HG03432 (cell line): ENCODE measurements around the gene NALCN.
"Not testable (repeated sequence)": the region's sequence is repeated elsewhere in the genome, so short reads cannot be mapped to it uniquely, and the experiment has no call there.

Experiments
- ATAC-seq: cut with Tn5 transposase; IDR thresholded peaks from one replicate; pipeline ENCODE4 v1.9.1; 2021; ENCODE audit warnings: mild to moderate bottlenecking, moderate library complexity; ENCODE audit not compliant: unreplicated experiment

The NALCN gene

DNA sequence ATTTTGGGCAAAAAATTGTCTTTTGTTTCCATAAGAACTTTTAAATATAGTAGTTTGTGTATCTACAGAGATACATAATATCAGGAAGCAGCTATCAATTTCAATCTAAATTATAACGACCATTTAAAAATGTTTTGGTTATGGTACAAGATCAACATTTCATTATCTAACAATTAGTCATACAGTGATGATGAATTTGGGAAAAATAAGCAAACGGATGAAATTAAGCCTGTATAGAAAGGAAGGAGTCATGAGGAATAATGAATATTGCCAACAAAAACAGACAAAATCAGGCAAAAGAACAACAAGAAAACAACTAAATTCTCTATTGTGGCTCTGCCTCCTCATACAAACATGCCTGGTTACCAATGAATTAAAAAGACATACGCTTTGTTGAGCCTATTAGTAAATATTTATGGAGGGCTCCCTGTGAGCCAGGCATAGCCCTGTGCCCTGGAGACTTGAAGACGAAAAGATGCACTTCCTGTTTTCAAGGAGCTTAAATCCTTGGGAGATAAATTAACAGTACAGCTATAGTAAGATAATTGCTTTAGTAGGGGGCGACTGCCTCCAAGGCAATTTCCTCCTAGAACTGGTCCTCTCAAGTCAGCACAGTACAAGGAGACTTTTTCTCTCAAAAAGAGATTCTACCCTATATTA lies 73.0 kb downstream of the NALCN start:
- no peak for ATAC-seq

DNA sequence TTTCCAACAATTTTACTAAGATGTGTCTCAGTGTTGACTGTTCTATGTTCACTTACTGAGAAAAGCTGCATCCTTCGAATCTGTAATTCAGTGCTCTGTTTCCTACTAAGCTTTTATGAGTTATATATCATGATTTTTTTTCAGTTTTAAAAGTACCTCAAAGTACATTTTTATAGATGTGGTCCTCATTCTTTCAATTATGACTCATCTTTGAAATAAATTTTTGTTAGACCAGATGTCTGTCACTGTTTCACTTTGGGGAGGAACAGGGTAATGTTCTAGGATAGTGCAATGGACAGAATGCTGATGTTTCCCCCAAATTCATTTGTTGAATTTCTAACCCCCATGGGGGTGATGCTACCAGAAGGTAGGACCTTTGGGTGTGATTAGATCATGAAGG lies 74.8 kb downstream of the NALCN start:
- no peak for ATAC-seq

DNA sequence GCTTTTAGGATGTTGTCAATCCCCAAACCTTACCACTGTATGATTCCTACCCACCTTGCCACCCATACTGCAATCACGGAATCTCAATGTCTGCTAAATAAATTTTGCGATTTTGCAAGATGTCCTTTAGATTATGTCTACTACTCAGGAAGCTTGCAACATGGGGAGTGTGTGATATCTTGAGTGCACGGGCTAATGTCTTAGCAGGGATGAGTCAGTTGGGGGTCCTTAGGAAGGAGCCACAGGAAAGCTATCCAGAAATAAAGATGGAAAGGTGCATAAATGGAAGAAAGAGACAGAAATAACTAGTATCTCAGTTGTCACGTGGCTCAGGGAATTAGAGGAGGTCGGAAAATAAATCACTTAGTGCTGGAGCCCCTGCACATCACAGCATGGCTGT lies 77.1 kb downstream of the NALCN start:
- no peak for ATAC-seq

DNA sequence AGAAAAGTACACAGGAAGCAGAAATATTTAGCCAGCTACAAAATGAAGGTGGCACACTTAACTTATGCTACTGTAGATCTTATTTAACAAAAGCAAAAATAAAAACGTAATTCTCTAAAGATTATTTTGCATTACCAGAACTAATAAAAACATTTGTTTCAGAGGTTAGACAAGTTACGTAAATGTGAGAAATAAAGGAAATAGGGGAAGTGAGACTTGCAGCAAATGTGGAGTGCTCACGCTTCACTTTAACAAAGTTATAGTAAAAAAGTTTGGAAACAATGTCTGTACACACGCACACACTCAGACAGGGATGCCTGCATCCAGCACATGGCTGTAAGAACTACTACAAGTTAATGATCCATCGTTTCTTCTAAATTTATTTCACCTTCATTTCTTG lies 83.7 kb downstream of the NALCN start:
- no peak for ATAC-seq

DNA sequence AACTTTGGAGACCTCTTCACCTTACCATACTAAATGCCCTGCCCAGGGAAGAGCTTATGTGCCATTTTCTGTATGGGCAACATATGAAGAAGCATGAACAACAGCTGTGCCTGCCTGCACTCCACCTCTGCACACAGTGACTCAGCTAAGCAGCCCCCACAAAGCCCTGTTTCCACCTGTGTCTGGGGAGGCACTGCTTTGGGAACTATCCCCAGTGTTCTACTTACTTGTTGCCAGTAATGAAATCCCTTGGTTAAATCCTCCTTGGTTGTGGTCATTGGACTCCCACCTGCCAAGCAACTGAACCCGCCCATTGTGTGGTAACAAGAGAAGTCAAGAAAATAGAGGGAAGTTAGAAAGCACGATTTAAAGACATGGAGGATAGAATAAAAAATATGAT lies 84.6 kb downstream of the NALCN start:
- no peak for ATAC-seq

DNA sequence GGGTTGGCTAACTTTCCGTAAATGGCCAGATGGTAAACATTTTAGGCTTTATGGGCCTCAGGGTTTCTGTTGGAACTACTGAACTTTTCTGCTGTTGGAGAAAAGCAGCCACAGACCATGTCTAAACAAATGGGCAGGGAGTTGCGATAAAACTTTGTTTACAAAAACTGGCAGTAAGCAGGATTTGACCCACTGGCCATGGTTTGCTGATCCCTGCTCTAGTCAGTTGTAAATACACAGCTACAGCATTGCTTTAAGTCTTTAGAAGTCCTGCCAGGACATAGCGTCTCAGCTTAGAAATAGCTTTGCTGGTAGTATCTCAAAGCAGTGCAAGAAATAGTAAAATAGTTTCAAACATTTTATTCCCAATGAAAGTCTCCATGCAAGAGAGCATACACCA lies 88.4 kb downstream of the NALCN start:
- ATAC-seq = no peak

DNA sequence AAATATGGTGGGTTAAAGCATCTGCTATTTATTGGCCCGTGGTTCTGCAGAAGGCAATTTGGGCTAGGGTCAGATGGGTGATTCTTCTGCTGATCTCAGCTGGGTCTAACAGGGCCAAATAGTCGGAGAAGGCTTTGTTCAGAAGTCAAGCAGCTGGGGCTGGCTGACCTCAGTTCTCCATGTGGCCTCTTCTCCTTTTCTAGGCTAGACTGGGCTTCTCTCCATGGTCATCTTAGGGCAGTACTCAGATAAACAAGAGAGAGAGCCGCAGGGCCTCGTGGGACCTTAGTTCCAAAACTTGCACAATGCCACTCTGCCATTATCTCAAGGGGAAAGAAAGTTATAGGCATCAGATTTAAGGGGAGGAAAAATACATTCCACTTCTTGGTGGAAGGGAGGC lies 89.6 kb downstream of the NALCN start:
- ATAC-seq = no peak

DNA sequence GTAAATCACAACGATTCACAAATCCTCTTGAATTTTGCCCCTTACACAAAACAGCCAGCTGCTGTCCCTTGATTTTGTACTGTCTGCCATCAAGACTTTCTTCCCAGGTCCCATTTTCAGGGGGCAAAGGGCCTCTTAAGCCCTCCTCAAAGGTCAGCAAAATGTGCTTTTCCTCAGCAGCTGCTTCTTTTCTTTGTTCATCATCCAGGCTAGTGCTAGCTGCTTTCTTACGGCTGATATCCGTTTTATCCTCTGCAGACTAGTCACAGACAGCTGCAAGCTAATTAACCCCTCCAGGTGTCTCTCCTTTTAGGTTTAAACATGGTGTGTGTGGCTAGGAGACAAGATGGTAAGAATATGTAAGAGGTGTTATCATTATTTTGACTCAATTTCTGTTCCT lies 90.9 kb downstream of the NALCN start:
- ATAC-seq = no peak

DNA sequence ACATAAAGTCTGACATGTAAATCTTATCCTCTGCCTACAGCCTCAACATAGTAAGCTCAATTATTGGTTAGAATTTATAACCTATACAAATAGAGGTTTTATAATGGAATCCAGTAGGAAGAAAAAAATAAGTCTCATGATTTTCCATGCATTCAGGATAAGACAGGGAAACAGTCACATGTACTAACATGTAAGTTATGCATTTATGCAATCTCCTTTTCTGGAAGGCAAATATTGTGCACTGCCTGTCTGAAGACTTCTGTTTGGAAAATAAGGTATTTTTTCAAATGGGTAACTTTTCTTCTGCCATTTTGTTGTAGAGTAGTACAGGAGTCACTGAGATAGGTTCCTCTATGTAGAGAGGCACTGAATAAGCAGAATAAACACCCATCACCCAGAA lies 92.7 kb downstream of the NALCN start:
- no peak for ATAC-seq

DNA sequence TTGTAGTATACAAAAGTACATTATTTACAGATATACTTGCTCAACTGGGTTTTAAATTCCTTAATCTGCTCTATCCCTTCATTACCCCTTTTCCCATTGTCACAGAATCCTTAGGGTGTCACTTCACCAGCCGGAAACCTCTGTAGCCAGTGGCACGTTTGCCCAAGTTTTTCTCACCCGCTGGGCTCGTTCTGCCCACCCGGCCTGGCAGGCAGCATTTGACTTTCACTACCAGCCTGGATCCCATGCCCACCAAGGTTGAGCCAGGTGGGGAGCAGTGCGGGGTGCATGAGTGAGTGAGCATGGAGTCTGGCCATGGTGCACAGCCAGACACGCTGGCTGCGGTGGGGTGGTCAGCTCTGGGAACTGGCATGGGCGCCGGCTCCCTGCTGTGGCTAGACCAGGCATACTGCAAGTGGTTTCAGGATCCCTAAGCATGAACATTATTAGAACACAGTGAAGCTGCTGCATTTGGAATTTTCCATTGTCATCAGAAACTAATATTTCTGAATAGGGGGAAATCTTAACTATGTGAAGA lies 98.3 kb downstream of the NALCN start:
- ATAC-seq = no peak

DNA sequence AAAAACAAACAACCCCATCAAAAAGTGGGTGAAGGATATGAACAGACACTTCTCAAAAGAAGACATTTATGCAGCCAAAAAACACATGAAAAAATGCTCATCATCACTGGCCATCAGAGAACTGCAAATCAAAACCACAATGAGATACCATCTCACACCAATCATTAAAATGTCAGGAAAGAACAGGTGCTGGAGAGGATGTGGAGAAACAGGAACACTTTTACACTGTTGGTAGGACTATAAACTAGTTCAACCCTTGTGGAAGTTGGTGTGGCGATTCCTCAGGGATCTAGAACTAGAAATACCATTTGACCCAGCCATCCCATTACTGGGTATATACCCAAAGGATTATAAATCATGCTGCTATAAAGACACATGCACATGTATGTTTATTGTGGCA lies 102.8 kb downstream of the NALCN start:
- ATAC-seq = not testable (repeated sequence)

DNA sequence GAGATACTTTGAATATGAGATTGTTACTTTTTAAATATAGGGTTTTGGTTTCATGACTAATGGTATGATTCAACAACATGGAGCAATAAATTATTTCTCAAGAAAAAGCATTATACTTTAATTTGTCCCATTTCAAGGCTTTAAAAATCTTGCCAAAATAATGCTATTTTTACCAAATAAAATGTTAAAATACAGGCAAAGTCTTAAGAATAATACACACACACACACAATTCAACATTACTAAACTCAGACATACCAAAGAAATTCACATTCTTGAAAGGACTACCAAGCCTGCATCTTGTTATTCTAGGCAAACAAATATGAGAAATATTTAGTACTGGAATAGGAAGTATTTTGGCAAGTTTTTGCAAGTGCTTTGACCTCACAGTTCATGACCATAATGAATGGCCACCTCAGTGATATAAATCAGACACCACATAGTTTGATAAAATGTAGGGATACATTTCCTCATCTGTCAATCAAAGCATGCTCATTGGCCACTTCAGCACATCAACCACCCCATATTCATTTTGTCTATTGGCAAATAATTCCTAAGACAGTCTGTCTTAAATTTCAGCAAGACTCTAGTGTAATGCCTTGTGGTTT lies 107.2 kb downstream of the NALCN start:
- no peak for ATAC-seq

DNA sequence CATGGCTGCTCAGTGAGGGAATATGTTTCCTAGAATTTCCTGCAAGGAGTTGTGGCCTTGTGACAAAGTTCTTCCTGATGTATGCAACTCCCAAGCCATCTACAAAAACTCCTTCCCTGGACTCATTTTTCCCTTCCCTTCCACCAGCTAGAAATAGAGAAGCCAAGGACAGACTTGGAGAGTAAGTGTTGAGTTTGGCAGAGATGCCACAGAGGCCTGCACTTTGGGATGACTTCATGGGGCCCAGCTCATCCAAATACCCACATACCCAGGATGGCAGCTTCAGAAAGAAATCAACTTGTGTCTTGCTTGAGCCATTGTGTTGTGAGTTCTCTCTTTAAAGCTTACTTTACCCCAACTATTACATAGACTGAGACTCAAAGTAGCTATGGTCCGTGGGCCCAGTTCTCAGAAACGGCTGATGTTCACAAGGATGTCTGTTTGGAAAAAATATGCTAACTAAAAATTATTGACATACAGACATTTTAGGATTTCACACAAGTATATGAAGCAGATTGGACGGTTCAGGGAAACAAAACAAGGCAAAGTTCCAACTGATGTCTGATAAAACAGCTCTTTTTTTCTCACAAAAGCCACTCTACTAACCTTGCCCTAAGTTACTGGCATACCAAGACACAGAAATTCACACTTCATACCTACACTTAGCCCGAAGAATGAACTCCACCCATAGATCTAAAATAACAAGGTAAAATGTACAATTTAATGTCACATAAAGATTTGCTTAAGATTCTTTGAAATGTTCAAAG lies 107.9 kb downstream of the NALCN start:
- no peak for ATAC-seq

DNA sequence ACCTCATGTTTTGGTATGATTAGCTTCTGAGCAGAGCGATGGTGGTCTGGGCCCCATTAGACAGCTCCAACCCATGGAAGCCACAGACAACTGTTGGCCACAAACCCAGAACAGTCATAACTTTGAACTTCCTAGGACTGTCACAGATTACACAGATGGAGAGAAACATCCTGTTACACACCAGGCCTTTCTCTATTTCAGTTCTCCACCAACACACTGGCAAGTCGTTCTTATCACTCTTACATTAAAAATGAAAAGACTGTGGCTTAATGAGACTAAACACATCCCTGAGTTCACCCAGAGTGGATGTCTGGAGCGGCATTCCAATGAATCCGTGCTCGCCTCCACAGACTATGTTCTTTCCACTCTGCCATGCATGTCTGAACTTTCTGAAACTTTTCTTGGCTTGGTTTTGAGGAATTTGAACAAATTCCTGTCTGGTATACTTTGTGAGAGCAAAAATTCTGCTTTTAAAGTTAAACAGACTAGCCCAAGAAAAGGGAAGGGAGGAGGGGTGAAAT lies 109.1 kb downstream of the NALCN start:
- no peak for ATAC-seq

DNA sequence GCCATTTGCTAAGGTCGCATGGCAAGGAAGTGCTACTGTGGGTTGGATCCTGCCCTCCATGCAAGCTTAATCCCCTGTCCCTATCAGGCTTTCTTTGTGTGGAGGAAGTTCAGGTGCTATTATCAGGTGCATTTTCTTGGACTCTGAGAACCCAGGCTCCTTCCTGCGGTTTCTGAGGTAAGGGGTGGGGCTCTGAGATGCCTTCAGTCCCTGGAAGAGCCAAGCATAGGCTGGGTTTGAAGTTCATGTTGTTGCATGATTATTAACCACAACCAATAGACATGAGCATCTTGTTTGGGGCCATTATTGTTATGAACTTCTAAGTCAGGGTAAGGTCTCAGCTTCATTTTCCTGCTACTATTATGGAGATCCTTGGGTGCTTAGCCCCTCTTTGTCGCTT lies 109.5 kb downstream of the NALCN start:
- ATAC-seq = no peak

DNA sequence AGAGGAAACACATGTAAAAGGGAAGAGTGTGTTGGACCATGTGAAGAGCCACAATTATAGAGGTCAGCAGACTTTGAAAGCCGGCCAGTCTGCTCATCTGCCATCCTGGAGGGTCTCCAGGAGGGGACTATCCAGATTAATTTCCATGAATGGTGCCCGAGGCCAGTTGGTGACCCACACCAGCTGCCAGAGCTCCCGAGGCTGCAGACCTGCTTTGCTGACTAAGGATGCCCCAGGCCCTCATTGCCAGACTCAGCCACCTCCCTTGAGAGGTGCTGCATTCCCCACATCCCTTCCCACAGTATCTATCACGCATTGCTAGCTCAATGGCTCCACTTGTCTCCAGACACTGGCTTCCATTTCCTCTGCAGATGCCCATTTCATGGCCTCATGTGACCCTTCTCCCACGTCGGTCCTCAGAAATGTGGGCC lies 110.3 kb downstream of the NALCN start:
- ATAC-seq = no peak

DNA sequence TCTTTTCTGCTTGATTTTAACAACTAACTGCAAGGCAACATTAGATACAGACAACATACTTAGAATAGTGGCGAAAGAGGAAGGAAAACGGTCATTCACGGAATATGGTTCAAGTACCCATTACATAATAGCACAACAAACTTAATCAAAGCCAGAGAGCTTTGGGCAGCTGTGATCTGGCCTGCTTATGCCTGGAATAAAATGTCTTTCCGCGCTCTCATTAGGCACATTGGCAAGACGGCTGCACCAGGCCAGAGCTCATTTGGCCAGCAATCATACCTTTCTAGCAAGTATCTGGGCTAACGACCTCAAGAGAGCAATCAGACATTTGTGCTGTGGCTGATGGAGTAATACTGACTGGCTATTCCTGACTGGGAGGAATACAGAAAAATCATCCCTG lies 112.8 kb downstream of the NALCN start:
- no peak for ATAC-seq

DNA sequence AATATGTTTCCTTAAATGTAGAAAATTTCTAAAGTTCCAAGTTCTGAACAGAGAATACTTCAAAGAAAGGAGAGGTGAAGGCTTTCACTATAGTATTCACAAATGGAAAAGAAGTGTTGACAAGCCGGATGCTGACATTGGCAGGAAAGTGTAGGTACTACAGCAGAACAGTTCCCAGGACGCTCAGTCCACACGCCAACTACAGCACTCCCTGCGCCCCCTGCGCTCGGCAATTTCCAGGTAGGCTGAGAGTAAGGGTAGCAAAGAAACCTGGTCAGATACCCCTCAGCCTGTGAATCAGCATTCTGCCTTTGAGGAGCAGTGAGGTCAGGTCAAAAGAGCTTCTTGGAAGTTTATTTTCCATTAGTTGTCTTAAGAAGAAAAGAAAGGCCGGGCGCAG lies 115.3 kb downstream of the NALCN start:
- ATAC-seq = no peak

DNA sequence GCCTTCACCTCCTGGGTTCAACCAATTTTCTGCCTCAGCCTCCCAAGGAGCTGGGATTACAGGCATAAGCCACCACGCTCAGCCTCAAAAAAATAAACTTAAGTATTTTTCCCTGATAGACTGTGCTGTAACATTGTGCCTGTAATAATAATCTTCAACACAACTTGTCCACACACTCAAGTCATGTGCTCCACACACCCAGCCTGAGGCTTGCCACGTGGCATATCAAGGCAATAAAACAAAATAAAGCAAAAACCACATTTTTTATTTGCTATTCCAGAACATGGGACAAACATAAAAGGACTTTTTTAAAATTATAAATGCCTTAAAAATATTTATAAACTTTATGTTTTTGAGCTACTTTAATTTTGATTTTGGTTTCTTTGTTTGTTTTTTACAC lies 115.8 kb downstream of the NALCN start:
- ATAC-seq = no peak

DNA sequence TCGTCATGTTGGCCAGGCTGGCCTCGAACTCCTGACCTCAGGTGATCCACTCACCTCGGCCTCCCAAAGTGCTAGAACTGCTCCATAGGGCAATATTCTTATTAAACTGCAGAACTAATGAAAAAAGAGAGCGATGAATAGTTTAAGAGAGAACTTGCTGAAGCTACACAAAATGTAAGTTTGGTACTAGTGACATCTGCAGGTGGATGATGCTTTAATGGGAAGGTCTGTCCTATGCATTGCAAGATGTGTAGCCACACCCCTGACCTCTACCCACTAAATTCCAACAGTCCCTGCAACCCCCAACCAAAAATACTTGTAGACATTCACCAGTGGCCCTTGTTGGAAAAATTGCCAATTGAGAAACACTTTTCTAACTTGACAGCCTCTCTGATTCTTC lies 117.8 kb downstream of the NALCN start:
- no peak for ATAC-seq

DNA sequence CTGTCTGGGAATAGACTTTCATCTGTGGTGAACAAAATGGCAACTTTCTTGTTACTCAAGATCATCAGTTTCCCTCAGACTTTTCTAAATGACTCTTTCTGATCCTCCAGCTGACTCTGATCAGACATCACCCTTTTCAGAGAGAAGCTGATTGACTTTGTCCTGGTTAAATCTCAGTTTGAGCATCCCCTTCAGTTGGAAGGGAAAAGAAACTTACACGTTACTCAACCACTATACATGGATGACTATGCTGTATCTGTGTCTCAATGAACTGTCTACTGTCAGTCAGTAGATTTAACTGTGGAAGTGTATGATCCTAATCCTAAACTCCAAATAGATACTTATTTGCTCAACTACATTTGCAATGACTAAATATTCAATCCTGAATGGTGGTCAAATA lies 118.5 kb downstream of the NALCN start:
- ATAC-seq = no peak

DNA sequence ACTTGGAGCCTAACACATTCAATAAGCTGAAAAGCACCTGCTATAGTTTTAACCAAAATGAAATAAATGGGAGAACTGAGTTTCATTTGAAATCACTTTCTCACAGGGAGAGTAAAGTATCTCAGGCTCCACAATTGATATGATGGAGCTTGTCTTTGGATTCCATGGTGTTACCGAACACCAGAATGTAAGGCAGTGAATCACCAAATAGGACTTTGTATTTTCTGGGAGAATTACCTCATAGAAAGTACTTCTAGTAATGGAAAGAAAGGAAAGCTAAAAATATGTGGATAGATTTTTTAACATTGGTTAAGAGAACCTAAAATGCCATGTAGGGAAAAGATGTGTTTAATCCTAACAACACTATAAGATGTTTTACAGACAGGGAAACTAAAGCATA lies 123.6 kb downstream of the NALCN start:
- ATAC-seq = no peak
